Smooth muscle cell of the pulmonary artery (primary cell): ENCODE results near the gene IGSF9B. TPM values are rescaled to one million over a fixed set of nuclear protein-coding genes. Genes with fewer than 3 reads are reported as not detected.

Experiments used
- total RNA-seq: library from RNA; depleted of rRNA; stranded (reverse); fragments of >200 nt; gene quantifications from 2 replicates; pipeline ENCODE4 v1.2.3, GENCODE V29; 2014

The IGSF9B gene, protein sequence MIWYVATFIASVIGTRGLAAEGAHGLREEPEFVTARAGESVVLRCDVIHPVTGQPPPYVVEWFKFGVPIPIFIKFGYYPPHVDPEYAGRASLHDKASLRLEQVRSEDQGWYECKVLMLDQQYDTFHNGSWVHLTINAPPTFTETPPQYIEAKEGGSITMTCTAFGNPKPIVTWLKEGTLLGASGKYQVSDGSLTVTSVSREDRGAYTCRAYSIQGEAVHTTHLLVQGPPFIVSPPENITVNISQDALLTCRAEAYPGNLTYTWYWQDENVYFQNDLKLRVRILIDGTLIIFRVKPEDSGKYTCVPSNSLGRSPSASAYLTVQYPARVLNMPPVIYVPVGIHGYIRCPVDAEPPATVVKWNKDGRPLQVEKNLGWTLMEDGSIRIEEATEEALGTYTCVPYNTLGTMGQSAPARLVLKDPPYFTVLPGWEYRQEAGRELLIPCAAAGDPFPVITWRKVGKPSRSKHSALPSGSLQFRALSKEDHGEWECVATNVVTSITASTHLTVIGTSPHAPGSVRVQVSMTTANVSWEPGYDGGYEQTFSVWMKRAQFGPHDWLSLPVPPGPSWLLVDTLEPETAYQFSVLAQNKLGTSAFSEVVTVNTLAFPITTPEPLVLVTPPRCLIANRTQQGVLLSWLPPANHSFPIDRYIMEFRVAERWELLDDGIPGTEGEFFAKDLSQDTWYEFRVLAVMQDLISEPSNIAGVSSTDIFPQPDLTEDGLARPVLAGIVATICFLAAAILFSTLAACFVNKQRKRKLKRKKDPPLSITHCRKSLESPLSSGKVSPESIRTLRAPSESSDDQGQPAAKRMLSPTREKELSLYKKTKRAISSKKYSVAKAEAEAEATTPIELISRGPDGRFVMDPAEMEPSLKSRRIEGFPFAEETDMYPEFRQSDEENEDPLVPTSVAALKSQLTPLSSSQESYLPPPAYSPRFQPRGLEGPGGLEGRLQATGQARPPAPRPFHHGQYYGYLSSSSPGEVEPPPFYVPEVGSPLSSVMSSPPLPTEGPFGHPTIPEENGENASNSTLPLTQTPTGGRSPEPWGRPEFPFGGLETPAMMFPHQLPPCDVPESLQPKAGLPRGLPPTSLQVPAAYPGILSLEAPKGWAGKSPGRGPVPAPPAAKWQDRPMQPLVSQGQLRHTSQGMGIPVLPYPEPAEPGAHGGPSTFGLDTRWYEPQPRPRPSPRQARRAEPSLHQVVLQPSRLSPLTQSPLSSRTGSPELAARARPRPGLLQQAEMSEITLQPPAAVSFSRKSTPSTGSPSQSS (N-terminal part only)
- 0.73 and 2.2 TPM in 2 replicates for total RNA-seq

DNA sequence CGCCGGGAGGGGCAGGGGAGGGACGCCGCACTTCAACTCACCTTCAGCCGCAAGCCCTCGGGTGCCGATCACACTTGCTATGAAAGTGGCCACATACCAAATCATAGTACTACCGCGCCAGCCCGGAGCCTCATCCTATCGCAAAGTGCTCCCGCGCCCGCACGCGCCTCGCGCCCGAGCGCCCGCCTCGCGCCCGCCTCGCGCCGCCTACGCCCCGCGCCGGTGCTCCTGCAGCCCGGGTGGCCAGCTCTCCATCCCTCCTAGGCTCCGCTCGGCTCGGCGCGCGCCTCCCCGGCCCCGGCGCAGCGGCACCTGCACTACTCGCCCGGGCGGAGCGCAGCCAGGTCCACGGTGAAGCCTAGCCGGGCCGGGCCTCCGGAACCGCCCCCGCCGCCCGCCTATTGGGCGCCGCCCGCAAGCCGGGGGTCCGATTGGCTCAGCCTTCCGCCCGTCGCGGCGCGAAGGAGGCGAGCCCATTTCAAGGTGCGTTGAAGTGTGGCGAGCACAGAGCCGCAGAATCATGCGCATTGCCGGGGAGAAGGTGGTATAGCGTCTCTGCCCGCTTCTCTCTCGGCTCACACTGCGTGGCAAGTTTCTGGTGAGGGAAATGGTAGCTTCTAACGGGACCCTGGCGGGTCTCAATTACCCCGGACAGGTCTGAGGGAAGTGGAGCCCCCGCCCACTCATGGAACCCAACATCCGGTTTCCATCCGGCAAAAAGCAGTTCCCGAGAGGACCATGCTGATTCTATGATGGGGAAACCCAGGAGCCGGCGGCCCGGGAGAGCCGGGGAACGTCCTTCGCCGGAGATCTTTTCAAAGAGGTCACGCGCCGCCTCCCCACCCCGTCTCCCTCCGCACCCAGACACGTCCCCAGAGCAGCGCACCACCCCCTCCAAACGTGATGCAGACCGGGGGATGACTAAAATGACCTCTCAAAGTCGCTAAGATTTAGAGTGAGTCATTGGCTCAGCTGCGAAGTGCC lies at the start of gene IGSF9B:
TSS of gene IGSF9B (minus strand) at position 319 of the 984 bp plus-strand sequence. CDS start at position 105, 214 bp downstream.

Other genes with a start within 250 kb of the IGSF9B start
- not detected in 2 replicates for gene SPATA19, start 111.5 kb downstream of the IGSF9B start, total RNA-seq
- gene JAM3, start 112.1 kb upstream of the IGSF9B start, total RNA-seq = 95.7 and 117 TPM in 2 replicates